Measurements from ENCODE around the gene RPL11.

The RPL11 gene

GRCh38 chr1:23736437-23737134, 45.0 kb downstream of the RPL11 start:
- Histone ChIP-seq H3K9ac (ENCODE audit: low read depth, low read length) (no peak overlapping the region), H3K9me3 (ENCODE audit: control insufficient read depth, insufficient read depth, low read length) (no peaks in the 10 kb centered on the region), H3K4me3 (ENCODE audit: low read depth, low read length) (no peak overlapping the region), H3K4me1 (ENCODE audit: control insufficient read depth, insufficient read depth, low read length) (no peaks in the 10 kb centered on the region), H3K27me3 (ENCODE audit: control insufficient read depth, insufficient read depth, low read length) (no peaks in the 10 kb centered on the region), H3K36me3 (ENCODE audit: control insufficient read depth, insufficient read depth, low read length) (no peaks in the 10 kb centered on the region), H3K27ac (ENCODE audit: low read depth, low read length) (no peak overlapping the region)

GRCh38 chr1:23741609-23742008, 50.0 kb downstream of the RPL11 start:
- Histone ChIP-seq H3K9ac (ENCODE audit: low read depth, low read length) (no peak overlapping the region), H3K4me3 (ENCODE audit: low read depth, low read length) (no peak overlapping the region), H3K36me3 (ENCODE audit: control insufficient read depth, insufficient read depth, low read length) (peaks cover 7% of the 10 kb centered on the region), H3K4me1 (ENCODE audit: control insufficient read depth, insufficient read depth, low read length) (peaks cover 5% of the 10 kb centered on the region), H3K27me3 (ENCODE audit: control insufficient read depth, insufficient read depth, low read length) (no peaks in the 10 kb centered on the region), H3K9me3 (ENCODE audit: control insufficient read depth, insufficient read depth, low read length) (no peaks in the 10 kb centered on the region), H3K27ac (ENCODE audit: low read depth, low read length) (no peak overlapping the region)

- Histone ChIP-seq H3K27me3 (ENCODE audit: control insufficient read depth, insufficient read depth, low read length) (no peaks in the 10 kb centered on the region), H3K9me3 (ENCODE audit: control insufficient read depth, insufficient read depth, low read length) (no peaks in the 10 kb centered on the region), H3K4me3 (ENCODE audit: low read depth, low read length) (peak overlapping the region; percentile 95), H3K9ac (ENCODE audit: low read depth, low read length) (peak overlapping the region; percentile 89), H3K36me3 (ENCODE audit: control insufficient read depth, insufficient read depth, low read length) (peaks cover 17% of the 10 kb centered on the region), H3K4me1 (ENCODE audit: control insufficient read depth, insufficient read depth, low read length) (peaks cover 5% of the 10 kb centered on the region), H3K27ac (ENCODE audit: low read depth, low read length) (peak overlapping the region; percentile 89)
Measured at GRCh38 chr1:23742670-23743286, 51.2 kb downstream of the RPL11 start.

GRCh38 chr1:23743287-23744152, 51.9 kb downstream of the RPL11 start, which contains the start of gene ELOA:
Gene ELOA, plus strand, starts transcription at chr1:23743471. Its CDS starts 33 bp downstream, at chr1:23743504.
- peaks cover 5% of the 10 kb centered on the region for H3K4me1 ChIP-seq (ENCODE audit: control insufficient read depth, insufficient read depth, low read length)
- peak within 1 kb of the TSS; percentile 89 for H3K27ac ChIP-seq (ENCODE audit: low read depth, low read length)
- H3K9ac ChIP-seq (ENCODE audit: low read depth, low read length) = peak within 1 kb of the TSS; percentile 89
- H3K9me3 ChIP-seq (ENCODE audit: control insufficient read depth, insufficient read depth, low read length) = no peaks in the 10 kb centered on the region
- H3K27me3 ChIP-seq (ENCODE audit: control insufficient read depth, insufficient read depth, low read length) = no peaks in the 10 kb centered on the region
- peaks cover 20% of the 10 kb centered on the region for H3K36me3 ChIP-seq (ENCODE audit: control insufficient read depth, insufficient read depth, low read length)
- H3K4me3 ChIP-seq (ENCODE audit: low read depth, low read length) = peak within 1 kb of the TSS; percentile 95

- Histone ChIP-seq H3K27me3 (ENCODE audit: control insufficient read depth, insufficient read depth, low read length) (no peaks in the 10 kb centered on the region), H3K36me3 (ENCODE audit: control insufficient read depth, insufficient read depth, low read length) (peaks cover 36% of the 10 kb centered on the region), H3K9ac (ENCODE audit: low read depth, low read length) (no peak overlapping the region), H3K9me3 (ENCODE audit: control insufficient read depth, insufficient read depth, low read length) (no peaks in the 10 kb centered on the region), H3K4me3 (ENCODE audit: low read depth, low read length) (no peak overlapping the region), H3K27ac (ENCODE audit: low read depth, low read length) (no peak overlapping the region), H3K4me1 (ENCODE audit: control insufficient read depth, insufficient read depth, low read length) (peaks cover 5% of the 10 kb centered on the region)
Measured at GRCh38 chr1:23745515-23745914, 53.9 kb downstream of the RPL11 start.
